HG03571 (cell line): Measurements from ENCODE around the gene PRKAR1B.
"Not testable (repeated sequence)": the region's sequence is repeated elsewhere in the genome, so short reads cannot be mapped to it uniquely, and the experiment has no call there.

Experiments used
- ATAC-seq: cut with Tn5 transposase; IDR thresholded peaks from one replicate; pipeline ENCODE4 v1.9.1; 2021; ENCODE audit not compliant: unreplicated experiment

Gene PRKAR1B

GRCh38 chr7:651032-651728 lies 75.9 kb downstream of the PRKAR1B start:
- ATAC-seq, result no peak

- no peak for ATAC-seq
Measured at GRCh38 chr7:650339-651031, 76.6 kb downstream of the PRKAR1B start.

- no peak for ATAC-seq
Measured at GRCh38 chr7:646951-647350, 80.1 kb downstream of the PRKAR1B start.

GRCh38 chr7:646487-646886 lies 80.6 kb downstream of the PRKAR1B start:
- no peak for ATAC-seq

GRCh38 chr7:645606-646005 lies 81.5 kb downstream of the PRKAR1B start:
- no peak for ATAC-seq

- ATAC-seq, result no peak
Measured at GRCh38 chr7:644381-645305, 82.4 kb downstream of the PRKAR1B start.

GRCh38 chr7:641966-642365 lies 85.1 kb downstream of the PRKAR1B start:
- ATAC-seq, result no peak

- ATAC-seq, result no peak
Measured at GRCh38 chr7:641269-641671, 85.8 kb downstream of the PRKAR1B start.

GRCh38 chr7:638256-639011 lies 88.6 kb downstream of the PRKAR1B start:
- ATAC-seq, result no peak

- no peak for ATAC-seq
Measured at GRCh38 chr7:637826-638225, 89.3 kb downstream of the PRKAR1B start.

- no peak for ATAC-seq
Measured at GRCh38 chr7:636396-636795, 90.7 kb downstream of the PRKAR1B start.

GRCh38 chr7:635687-636382 lies 91.2 kb downstream of the PRKAR1B start:
- not testable (repeated sequence) for ATAC-seq

GRCh38 chr7:635227-635626 lies 91.9 kb downstream of the PRKAR1B start:
- no peak for ATAC-seq

- ATAC-seq, result no peak
Measured at GRCh38 chr7:633381-634018, 93.6 kb downstream of the PRKAR1B start.

GRCh38 chr7:632831-633210 lies 94.3 kb downstream of the PRKAR1B start:
- no peak for ATAC-seq

GRCh38 chr7:631964-632830 lies 94.9 kb downstream of the PRKAR1B start:
- no peak for ATAC-seq

- ATAC-seq, result no peak
Measured at GRCh38 chr7:631291-631711, 95.8 kb downstream of the PRKAR1B start.

GRCh38 chr7:630539-630938 lies 96.5 kb downstream of the PRKAR1B start:
- no peak for ATAC-seq

- no peak for ATAC-seq
Measured at GRCh38 chr7:630111-630511, 97.0 kb downstream of the PRKAR1B start.
